SK-N-SH treated with all-trans-retinoic acid at 6 μM for 48 hours (cell line): ENCODE data around the gene MMS19.
A peak's percentile ranks its signal among the peaks of the same experiment; 100 is the strongest.

Source experiments
- ATAC-seq: fragments of 200-7000 bp; cut with Tn5 transposase; 3 replicates; pipeline ENCODE4 v1.9.1; 2020; ENCODE audit warnings: mild to moderate bottlenecking, moderate library complexity
- CSRNP3 ChIP-seq: fragments of 250-450 bp; sonication (Bioruptor Pico); IDR thresholded peaks from 2 replicates; pipeline ENCODE4 v1.5.1; 2021; ENCODE audit warnings: mild to moderate bottlenecking, moderate library complexity
- GLIS3 ChIP-seq: fragments of 250-450 bp; sonication (Bioruptor Pico); IDR thresholded peaks from 2 replicates; pipeline ENCODE4 v1.5.0; 2020; ENCODE audit warnings: mild to moderate bottlenecking, moderate library complexity
- PATZ1 ChIP-seq: fragments of 250-450 bp; sonication (Bioruptor Pico); IDR thresholded peaks from 2 replicates; pipeline ENCODE4 v1.8.0; 2020; ENCODE audit warnings: mild to moderate bottlenecking, moderate library complexity, borderline replicate concordance
- RARB ChIP-seq: fragments of 250-450 bp; sonication (Bioruptor Pico); IDR thresholded peaks from 2 replicates; pipeline ENCODE4 v1.8.0; 2021; ENCODE audit warnings: mild to moderate bottlenecking, moderate library complexity
- SNAI2 ChIP-seq: fragments of 250-450 bp; sonication (Bioruptor Pico); IDR thresholded peaks from 2 replicates; pipeline ENCODE4 v1.5.0; 2020; ENCODE audit warnings: mild to moderate bottlenecking, moderate library complexity
- TCF4 ChIP-seq: fragments of 250-450 bp; sonication (Bioruptor Pico); IDR thresholded peaks from 2 replicates; pipeline ENCODE4 v1.8.0; 2021; ENCODE audit warnings: mild to moderate bottlenecking, moderate library complexity, borderline replicate concordance
- TOX ChIP-seq: fragments of 250-450 bp; sonication (Bioruptor Pico); IDR thresholded peaks from 2 replicates; pipeline ENCODE4 v1.8.0; 2021; ENCODE audit warnings: mild to moderate bottlenecking, moderate library complexity, borderline replicate concordance
- ZFP3 ChIP-seq: fragments of 250-450 bp; sonication (Bioruptor Pico); IDR thresholded peaks from 2 replicates; pipeline ENCODE4 v1.5.0; 2020; ENCODE audit warnings: mild to moderate bottlenecking, moderate library complexity
- ZFP30 ChIP-seq: fragments of 450-650 bp; formaldehyde crosslinking; IDR thresholded peaks from 2 replicates; pipeline ENCODE4 v1.5.0; 2022; ENCODE audit warnings: mild to moderate bottlenecking, moderate library complexity
- ZNF565 ChIP-seq: fragments of 450-650 bp; formaldehyde crosslinking; conservative IDR thresholded peaks from 2 replicates; pipeline ENCODE4 v1.5.0; 2020; ENCODE audit warnings: low read depth, mild to moderate bottlenecking, moderate library complexity
- ZNF70 ChIP-seq: fragments of 450-650 bp; formaldehyde crosslinking; IDR thresholded peaks from 2 replicates; pipeline ENCODE4 v1.5.0; 2020; ENCODE audit warnings: mild to moderate bottlenecking, moderate library complexity
- ZNF8 ChIP-seq: fragments of 450-650 bp; formaldehyde crosslinking; IDR thresholded peaks from 2 replicates; pipeline ENCODE4 v1.5.0; 2020; ENCODE audit warnings: mild to moderate bottlenecking, moderate library complexity
- TF ChIP-seq, protein P1 (sequence below): fragments of 250-450 bp; sonication (Bioruptor Pico); IDR thresholded peaks from 2 replicates; pipeline ENCODE4 v1.5.0; 2020; ENCODE audit warnings: mild to moderate bottlenecking, moderate library complexity
- TF ChIP-seq, protein P2 (sequence below): fragments of 250-450 bp; sonication (Bioruptor Pico); IDR thresholded peaks from 2 replicates; pipeline ENCODE4 v1.8.0; 2021; ENCODE audit warnings: low read depth, mild to moderate bottlenecking, moderate library complexity, borderline replicate concordance
- TF ChIP-seq, protein P3 (sequence below): fragments of 250-450 bp; sonication (Bioruptor Pico); IDR thresholded peaks from 2 replicates; pipeline ENCODE4 v1.5.1; 2020; ENCODE audit warnings: low read depth, mild to moderate bottlenecking, moderate library complexity

MMS19 gene

GRCh38 chr10:97542169-97543024 lies 44.2 kb upstream of the MMS19 start:
- ATAC-seq: peak; percentile 79
- TF ChIP-seq, protein P1, sequence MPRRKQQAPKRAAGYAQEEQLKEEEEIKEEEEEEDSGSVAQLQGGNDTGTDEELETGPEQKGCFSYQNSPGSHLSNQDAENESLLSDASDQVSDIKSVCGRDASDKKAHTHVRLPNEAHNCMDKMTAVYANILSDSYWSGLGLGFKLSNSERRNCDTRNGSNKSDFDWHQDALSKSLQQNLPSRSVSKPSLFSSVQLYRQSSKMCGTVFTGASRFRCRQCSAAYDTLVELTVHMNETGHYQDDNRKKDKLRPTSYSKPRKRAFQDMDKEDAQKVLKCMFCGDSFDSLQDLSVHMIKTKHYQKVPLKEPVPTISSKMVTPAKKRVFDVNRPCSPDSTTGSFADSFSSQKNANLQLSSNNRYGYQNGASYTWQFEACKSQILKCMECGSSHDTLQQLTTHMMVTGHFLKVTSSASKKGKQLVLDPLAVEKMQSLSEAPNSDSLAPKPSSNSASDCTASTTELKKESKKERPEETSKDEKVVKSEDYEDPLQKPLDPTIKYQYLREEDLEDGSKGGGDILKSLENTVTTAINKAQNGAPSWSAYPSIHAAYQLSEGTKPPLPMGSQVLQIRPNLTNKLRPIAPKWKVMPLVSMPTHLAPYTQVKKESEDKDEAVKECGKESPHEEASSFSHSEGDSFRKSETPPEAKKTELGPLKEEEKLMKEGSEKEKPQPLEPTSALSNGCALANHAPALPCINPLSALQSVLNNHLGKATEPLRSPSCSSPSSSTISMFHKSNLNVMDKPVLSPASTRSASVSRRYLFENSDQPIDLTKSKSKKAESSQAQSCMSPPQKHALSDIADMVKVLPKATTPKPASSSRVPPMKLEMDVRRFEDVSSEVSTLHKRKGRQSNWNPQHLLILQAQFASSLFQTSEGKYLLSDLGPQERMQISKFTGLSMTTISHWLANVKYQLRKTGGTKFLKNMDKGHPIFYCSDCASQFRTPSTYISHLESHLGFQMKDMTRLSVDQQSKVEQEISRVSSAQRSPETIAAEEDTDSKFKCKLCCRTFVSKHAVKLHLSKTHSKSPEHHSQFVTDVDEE: no peak
- no peak for TF ChIP-seq ZNF8 (CRISPR knock-in tag)
- 0 out of 2 replicates have a peak, but pooled peaks have one; percentile 43 for TF ChIP-seq ZFP3 (CRISPR knock-in tag)
- TF ChIP-seq RARB (CRISPR knock-in tag): no peak
- TF ChIP-seq PATZ1 (CRISPR knock-in tag): peak; percentile 93
- TF ChIP-seq ZNF565 (CRISPR knock-in tag): no peak

DNA sequence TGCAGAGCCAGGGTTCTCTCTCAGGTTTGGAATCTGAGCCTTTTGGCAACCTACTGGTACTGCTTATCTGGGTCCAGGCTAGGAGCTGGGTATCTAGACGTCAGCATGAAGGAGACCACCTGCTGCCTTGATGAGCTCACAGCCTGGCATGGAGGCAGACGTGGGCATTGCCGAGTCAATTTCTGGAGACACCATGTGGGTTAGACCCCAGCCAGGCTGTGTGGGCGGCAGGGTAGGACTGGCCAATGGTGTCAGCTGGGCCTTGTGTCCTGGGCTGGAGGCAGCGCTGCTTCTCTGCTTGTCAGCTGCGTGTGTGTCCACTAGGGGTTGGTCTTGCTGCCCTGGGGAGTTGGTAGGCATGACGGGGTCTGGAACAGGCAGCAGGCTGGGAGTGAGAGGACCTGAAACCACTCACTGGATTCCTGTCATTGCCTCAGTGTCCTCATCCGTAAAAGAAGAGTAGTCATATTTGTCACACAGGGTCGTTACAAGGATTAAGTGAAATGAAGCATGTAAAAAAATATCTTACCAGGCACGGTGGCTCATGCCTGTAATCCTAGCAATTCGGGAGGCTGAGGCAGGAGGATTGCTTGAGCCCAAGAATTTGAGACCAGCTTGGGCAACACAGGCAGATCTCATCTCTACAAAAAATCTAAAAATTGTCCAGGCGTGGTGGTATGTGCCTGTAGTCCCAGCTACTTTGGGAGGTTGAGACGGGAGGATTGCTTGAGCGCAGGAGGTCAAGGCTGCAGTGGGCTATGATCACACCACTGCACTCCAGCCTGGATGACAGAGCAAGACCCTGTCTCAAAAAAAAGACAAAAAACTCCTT lies 42.7 kb upstream of the MMS19 start:
- ATAC-seq: no peak

More for the DNA sequence above, 42.7 kb upstream of the MMS19 start:
- TF ChIP-seq, protein P2, sequence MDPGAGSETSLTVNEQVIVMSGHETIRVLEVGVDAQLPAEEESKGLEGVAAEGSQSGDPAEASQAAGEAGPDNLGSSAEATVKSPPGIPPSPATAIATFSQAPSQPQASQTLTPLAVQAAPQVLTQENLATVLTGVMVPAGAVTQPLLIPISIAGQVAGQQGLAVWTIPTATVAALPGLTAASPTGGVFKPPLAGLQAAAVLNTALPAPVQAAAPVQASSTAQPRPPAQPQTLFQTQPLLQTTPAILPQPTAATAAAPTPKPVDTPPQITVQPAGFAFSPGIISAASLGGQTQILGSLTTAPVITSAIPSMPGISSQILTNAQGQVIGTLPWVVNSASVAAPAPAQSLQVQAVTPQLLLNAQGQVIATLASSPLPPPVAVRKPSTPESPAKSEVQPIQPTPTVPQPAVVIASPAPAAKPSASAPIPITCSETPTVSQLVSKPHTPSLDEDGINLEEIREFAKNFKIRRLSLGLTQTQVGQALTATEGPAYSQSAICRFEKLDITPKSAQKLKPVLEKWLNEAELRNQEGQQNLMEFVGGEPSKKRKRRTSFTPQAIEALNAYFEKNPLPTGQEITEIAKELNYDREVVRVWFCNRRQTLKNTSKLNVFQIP (CRISPR knock-in tag): no peak
- TF ChIP-seq TCF4 (CRISPR knock-in tag) (no peak), PATZ1 (CRISPR knock-in tag) (no peak), TOX (CRISPR knock-in tag) (no peak), CSRNP3 (CRISPR knock-in tag) (no peak), ZNF8 (CRISPR knock-in tag) (no peak), SNAI2 (CRISPR knock-in tag) (no peak), ZNF70 (CRISPR knock-in tag) (no peak), GLIS3 (CRISPR knock-in tag) (no peak), ZFP30 (no peak)
- TF ChIP-seq, protein P3, sequence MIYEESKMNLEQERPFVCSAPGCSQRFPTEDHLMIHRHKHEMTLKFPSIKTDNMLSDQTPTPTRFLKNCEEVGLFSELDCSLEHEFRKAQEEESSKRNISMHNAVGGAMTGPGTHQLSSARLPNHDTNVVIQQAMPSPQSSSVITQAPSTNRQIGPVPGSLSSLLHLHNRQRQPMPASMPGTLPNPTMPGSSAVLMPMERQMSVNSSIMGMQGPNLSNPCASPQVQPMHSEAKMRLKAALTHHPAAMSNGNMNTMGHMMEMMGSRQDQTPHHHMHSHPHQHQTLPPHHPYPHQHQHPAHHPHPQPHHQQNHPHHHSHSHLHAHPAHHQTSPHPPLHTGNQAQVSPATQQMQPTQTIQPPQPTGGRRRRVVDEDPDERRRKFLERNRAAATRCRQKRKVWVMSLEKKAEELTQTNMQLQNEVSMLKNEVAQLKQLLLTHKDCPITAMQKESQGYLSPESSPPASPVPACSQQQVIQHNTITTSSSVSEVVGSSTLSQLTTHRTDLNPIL: no peak
